PC-3 (cell line): ENCODE data around the gene HOXB1.

Source experiments
- CTCF ChIP-seq: fragments of 300-600 bp; sonication (generic); conservative IDR thresholded peaks from 2 replicates; pipeline ENCODE4 v1.5.1; 2017; ENCODE audit warnings: antibody characterized with exemption, low read depth, mild to moderate bottlenecking, low read length
- EZH2phosphoT487 ChIP-seq: fragments of 300-600 bp; sonication (generic); IDR thresholded peaks from 2 replicates; pipeline ENCODE4 v1.6.1; 2018; ENCODE audit warnings: mild to moderate bottlenecking, antibody characterized with exemption, low read length, borderline replicate concordance

- TF ChIP-seq CTCF (no peak), EZH2phosphoT487 (no peak)
Observed at GRCh38 chr17:48562934-48563333, 32.1 kb upstream of the HOXB1 start.
